Suppressor macrophage (primary cell): ENCODE measurements around the gene ARHGAP4.

Source experiments
- DNase-seq, 4 experiments: peaks; one replicate each; pipeline ENCODE4 v3.0.0-alpha.2; 2020 to 2022

Gene ARHGAP4

GRCh38 chrX:153866302-153867019 lies 59.6 kb downstream of the ARHGAP4 start:
- no peak for DNase-seq

DNA sequence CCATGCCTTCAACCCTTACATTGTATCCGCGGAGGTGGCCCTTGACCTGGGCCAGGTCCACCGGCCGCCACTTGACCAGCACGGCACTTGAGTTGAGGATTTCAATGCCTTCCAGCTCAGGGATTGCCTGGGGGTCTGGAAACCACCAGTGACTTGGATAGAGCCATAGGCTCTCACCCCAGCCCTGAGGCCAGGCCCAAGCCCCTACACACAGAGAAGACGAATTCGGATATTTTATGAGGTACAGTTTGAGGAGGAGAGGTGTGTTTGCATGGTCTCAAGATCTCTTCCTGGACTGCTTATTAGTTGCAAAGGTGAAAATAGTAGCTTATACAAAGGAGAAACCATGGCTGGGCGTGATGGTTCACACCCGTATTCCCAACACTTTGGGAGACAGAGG lies 60.4 kb downstream of the ARHGAP4 start:
- DNase-seq, result no peak

DNA sequence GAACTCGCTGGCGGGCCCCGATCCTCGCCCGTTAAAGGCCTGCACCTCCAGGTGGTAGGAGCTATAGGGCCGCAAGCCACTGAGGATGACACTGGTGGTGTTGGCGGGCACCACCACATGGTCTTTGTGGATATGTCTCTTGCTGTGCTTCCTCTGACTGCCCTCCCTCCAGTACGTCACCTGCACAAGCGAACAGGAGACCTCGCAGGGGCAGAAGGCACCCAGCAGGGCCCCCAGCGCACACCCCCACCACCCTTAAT lies 60.8 kb downstream of the ARHGAP4 start:
- no peak for DNase-seq

DNA sequence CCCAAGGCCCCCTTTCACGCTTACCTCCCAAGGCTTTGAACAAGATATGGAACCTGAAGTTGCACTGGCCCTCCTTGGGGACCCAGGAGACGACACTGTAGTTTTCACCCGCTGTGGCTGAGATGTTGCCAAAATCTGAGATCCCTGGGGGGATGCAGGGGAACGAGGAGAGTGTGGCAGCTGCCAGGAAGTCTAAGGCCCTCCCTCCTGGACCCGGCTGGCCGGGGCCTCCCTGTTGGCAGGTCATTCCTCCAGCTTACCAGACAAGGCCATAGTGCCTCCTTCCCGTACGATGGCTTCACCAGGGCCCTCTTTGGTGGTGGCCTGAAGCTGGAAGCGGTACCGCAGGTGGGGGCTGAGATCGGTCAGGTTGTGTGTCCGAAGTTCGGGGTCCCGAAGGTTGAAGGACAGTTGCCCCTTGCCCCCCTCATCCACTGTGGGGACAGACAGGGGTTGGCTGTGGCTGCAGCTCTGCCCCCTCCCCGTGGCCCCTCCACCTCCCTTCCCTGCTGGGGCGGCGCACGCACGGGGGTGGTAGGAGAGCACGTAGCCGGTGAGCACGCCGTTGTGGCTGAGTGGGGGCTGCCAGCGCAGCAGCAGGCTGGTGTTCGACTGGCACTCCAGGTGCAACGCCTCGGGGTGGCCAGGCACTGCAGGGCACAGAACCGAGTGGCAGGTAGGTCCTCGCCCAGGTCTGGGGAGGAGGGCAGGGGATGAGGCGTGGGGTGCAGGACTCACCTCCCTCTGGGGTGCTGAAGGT lies 61.3 kb downstream of the ARHGAP4 start:
- DNase-seq, result no peak

DNA sequence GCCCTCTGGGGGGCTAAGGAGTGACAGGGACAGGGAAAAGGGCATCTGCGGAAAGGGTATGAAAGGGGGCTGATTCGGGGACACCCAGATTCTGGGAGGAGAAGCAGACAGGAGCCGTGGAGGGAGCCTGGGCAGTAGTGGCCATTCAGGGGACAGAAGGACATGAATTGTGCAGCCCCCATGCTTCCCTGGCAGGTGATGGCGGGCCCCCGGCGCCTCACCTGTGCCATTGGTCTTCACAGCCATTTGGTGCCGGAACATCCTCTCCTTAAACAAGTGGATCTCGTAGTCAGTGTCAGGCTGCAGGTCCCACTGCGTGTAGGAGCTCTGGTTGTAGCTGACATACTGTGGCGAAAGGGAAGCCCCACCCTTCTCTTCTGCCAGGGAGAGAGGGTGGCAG lies 62.0 kb downstream of the ARHGAP4 start:
- DNase-seq, result no peak

DNA sequence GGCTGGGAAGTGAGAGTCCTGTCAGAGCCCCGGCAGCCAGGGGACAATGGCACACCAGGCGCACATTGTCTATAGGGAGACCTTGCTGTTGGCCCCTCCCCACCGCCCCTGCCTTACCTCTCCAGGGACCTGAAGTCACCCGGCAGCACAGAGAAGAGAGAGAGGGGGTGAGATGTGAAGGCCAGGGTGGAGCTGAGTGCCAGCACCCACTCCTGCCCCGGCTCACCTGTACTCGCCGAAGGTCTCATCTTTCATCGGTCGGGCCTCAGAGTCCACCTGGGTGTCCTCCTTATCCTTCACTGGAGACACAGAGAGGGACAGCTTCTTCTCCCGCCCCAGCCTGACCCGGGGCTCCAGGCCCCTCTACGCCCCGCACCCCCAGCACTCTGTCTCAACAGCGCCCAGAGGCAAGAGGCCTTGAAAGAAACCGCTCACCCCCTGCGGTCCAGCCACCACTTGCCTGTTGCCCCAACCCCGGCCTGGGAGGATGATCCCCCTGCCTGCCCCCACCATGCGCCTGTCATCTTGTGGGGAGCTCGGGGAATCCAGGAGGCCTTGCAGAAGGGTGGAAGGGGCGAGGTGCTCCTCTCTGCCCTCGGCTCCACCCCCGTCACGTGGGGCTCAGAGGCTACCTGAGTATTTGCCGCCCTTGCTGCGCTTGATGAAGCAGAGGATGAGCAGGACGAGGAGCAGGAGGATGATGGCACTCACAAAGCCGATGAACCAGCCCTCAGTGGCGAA lies 62.6 kb downstream of the ARHGAP4 start:
- no peak for DNase-seq

DNA sequence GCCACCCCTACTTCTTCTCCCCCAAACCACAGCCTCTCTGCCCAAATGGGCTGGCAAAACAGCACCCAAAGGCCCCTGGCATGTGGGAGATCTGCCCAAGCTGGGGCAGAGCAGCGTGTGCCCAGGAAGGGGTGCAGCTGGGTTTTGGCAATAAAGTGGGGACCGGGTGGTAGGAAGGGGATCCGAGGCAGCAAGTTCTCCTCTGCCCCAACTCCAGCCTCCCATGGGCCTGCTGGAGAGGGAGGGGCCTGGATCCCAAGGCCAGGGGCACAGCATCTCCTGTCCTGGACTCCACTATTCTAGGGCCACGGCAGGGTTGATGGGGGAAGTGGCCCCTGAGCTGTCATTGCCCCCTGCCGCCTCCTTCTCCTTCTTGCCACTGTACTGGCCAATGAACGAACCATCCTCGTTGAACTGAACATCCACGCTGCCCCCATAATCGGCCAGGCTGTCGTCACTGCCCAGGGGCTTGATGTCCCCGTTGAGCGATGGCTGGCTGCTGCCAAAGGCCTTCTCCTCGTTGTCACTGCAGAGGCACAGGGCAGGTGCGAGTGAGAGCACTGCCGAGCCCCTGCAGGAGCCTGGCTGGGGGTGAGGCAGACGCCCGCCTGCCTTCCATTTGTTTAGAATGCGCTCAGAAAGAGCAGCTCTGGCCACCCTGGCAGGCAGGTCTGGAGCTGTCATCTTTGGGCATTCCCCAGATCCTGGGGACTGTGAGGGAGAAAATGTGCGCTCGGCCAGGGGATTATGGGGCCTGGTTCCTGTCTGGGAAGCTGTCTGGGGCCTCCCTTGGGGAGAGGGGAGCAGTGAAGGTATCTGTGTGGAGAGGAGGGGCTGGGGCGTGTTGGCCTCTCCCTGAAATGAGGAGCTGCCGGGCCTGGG lies 63.5 kb downstream of the ARHGAP4 start:
- no peak for DNase-seq

GRCh38 chrX:153861733-153862310 lies 64.2 kb downstream of the ARHGAP4 start:
- DNase-seq, result no peak

DNA sequence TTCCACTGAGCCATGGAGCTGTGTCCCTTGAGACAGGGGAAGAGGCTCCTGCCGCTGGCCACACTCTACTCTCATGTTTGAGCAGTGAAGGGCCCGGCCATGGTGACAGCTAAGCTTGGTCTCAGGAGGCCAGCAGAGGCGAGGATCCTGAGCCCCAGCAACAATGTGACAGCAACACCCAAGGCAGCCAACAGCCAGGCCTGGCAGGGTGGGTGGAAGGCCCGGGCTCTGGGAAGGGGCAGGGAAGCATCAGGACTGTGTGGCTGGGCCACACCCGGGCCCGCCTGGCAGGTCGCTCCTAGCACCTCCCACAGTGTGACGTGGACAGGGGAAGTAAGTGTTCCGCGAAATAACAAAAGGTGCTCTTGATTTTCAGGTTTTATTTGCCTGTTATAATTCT lies 64.9 kb downstream of the ARHGAP4 start:
- DNase-seq, result no peak
